ENCODE results near the gene NECAB3.

GRCh38 chr20:33673114-33673409, 1.2 kb downstream of the NECAB3 start:
- no peak for TF ChIP-seq CTCF (IDR thresholded peaks at IDR 0.05)
- TF ChIP-seq POLR2AphosphoS5 (IDR thresholded peaks at IDR 0.05), result no peak

Measured in transverse colon (tissue), 4 donors.